HEK293 (cell line): ENCODE measurements around the gene SAMD1.
A peak's percentile ranks its signal among the peaks of the same experiment; 100 is the strongest.

Experiments used
- GFI1B ChIP-seq: fragments of 450-650 bp; formaldehyde crosslinking; IDR thresholded peaks from 2 replicates; pipeline ENCODE4 v1.5.1; 2016; ENCODE audit warnings: missing biosample characterization, missing genetic modification characterization
- HIC1 ChIP-seq: fragments of 450-650 bp; formaldehyde crosslinking; IDR thresholded peaks from 2 replicates; pipeline ENCODE4 v1.5.1; 2016; ENCODE audit warnings: missing biosample characterization, missing genetic modification characterization
- INSM2 ChIP-seq: fragments of 450-650 bp; formaldehyde crosslinking; IDR thresholded peaks from 2 replicates; pipeline ENCODE4 v1.5.1; 2016; ENCODE audit warnings: missing biosample characterization, missing genetic modification characterization
- KLF8 ChIP-seq: fragments of 450-650 bp; formaldehyde crosslinking; IDR thresholded peaks from 2 replicates; pipeline ENCODE4 v1.5.1; 2016; ENCODE audit warnings: missing biosample characterization, missing genetic modification characterization
- KLF9 ChIP-seq: fragments of 450-650 bp; formaldehyde crosslinking; IDR thresholded peaks from 2 replicates; pipeline ENCODE4 v1.5.1; 2016; ENCODE audit warnings: missing biosample characterization, missing genetic modification characterization, low read depth
- PRDM10 ChIP-seq: fragments of 450-650 bp; formaldehyde crosslinking; IDR thresholded peaks from 2 replicates; pipeline ENCODE4 v1.5.1; 2016; ENCODE audit warnings: missing biosample characterization, missing genetic modification characterization
- SCRT1 ChIP-seq: fragments of 450-650 bp; formaldehyde crosslinking; IDR thresholded peaks from 2 replicates; pipeline ENCODE4 v1.5.1; 2016; ENCODE audit warnings: missing biosample characterization, missing genetic modification characterization, borderline replicate concordance
- SP3 ChIP-seq: fragments of 450-650 bp; formaldehyde crosslinking; IDR thresholded peaks from 2 replicates; pipeline ENCODE4 v1.5.1; 2016; ENCODE audit warnings: missing biosample characterization, missing genetic modification characterization
- TCF7L2 ChIP-seq: IDR thresholded peaks from 2 replicates; pipeline ENCODE4 v1.6.1; 2011; ENCODE audit warnings: low read depth, mild to moderate bottlenecking, inconsistent platforms, low read length, moderate library complexity, borderline replicate concordance
- ZBTB49 ChIP-seq: fragments of 450-650 bp; formaldehyde crosslinking; IDR thresholded peaks from 2 replicates; pipeline ENCODE4 v1.5.1; 2016; ENCODE audit warnings: missing biosample characterization, missing genetic modification characterization, low read depth
- ZBTB7A ChIP-seq: fragments of 450-650 bp; formaldehyde crosslinking; IDR thresholded peaks from 2 replicates; pipeline ENCODE4 v1.5.1; 2016; ENCODE audit warnings: low read depth, missing biosample characterization, missing genetic modification characterization
- ZFP69B ChIP-seq: fragments of 450-650 bp; formaldehyde crosslinking; IDR thresholded peaks from 2 replicates; pipeline ENCODE4 v1.5.1; 2016; ENCODE audit warnings: missing biosample characterization, missing genetic modification characterization
- ZNF10 ChIP-seq: fragments of 450-650 bp; formaldehyde crosslinking; IDR thresholded peaks from 2 replicates; pipeline ENCODE4 v1.5.1; 2017; ENCODE audit warnings: missing biosample characterization, missing genetic modification characterization
- ZNF138 ChIP-seq: fragments of 450-650 bp; formaldehyde crosslinking; IDR thresholded peaks from 2 replicates; pipeline ENCODE4 v1.5.1; 2016; ENCODE audit warnings: missing biosample characterization, missing genetic modification characterization, borderline replicate concordance
- ZNF155 ChIP-seq: fragments of 450-650 bp; formaldehyde crosslinking; IDR thresholded peaks from 2 replicates; pipeline ENCODE4 v1.5.1; 2016; ENCODE audit warnings: missing biosample characterization, missing genetic modification characterization
- ZNF157 ChIP-seq: fragments of 450-650 bp; formaldehyde crosslinking; IDR thresholded peaks from 2 replicates; pipeline ENCODE4 v1.5.1; 2016; ENCODE audit warnings: missing biosample characterization, missing genetic modification characterization
- ZNF2 ChIP-seq: fragments of 450-650 bp; formaldehyde crosslinking; IDR thresholded peaks from 2 replicates; pipeline ENCODE4 v1.5.1; 2016; ENCODE audit warnings: missing biosample characterization, missing genetic modification characterization
- ZNF248 ChIP-seq: fragments of 450-650 bp; formaldehyde crosslinking; IDR thresholded peaks from 2 replicates; pipeline ENCODE4 v1.5.1; 2017; ENCODE audit warnings: missing biosample characterization, missing genetic modification characterization
- ZNF354C ChIP-seq: fragments of 450-650 bp; formaldehyde crosslinking; IDR thresholded peaks from 2 replicates; pipeline ENCODE4 v1.5.1; 2016; ENCODE audit warnings: missing biosample characterization, missing genetic modification characterization, low read depth, borderline replicate concordance
- ZNF366 ChIP-seq: fragments of 450-650 bp; formaldehyde crosslinking; conservative IDR thresholded peaks from 2 replicates; pipeline ENCODE4 v1.5.1; 2016; ENCODE audit warnings: missing biosample characterization, missing genetic modification characterization
- ZNF404 ChIP-seq: fragments of 450-650 bp; formaldehyde crosslinking; IDR thresholded peaks from 2 replicates; pipeline ENCODE4 v1.5.1; 2017; ENCODE audit warnings: missing biosample characterization, missing genetic modification characterization
- ZNF423 ChIP-seq: fragments of 450-650 bp; formaldehyde crosslinking; IDR thresholded peaks from 2 replicates; pipeline ENCODE4 v1.5.1; 2016; ENCODE audit warnings: missing biosample characterization, missing genetic modification characterization
- ZNF530 ChIP-seq: fragments of 450-650 bp; formaldehyde crosslinking; IDR thresholded peaks from 2 replicates; pipeline ENCODE4 v1.5.1; 2016; ENCODE audit warnings: low read depth, missing biosample characterization, missing genetic modification characterization
- ZNF580 ChIP-seq: fragments of 450-650 bp; formaldehyde crosslinking; IDR thresholded peaks from 2 replicates; pipeline ENCODE4 v1.5.1; 2016; ENCODE audit warnings: missing biosample characterization, missing genetic modification characterization
- ZNF629 ChIP-seq: fragments of 450-650 bp; formaldehyde crosslinking; IDR thresholded peaks from 2 replicates; pipeline ENCODE4 v1.5.1; 2017; ENCODE audit warnings: missing biosample characterization, missing genetic modification characterization
- ZNF645 ChIP-seq: fragments of 450-650 bp; formaldehyde crosslinking; IDR thresholded peaks from 2 replicates; pipeline ENCODE4; 2016; ENCODE audit warnings: missing biosample characterization, missing genetic modification characterization
- ZNF777 ChIP-seq: fragments of 450-650 bp; formaldehyde crosslinking; IDR thresholded peaks from 2 replicates; pipeline ENCODE4 v1.5.1; 2017; ENCODE audit warnings: missing biosample characterization, missing genetic modification characterization, borderline replicate concordance
- ZNF830 ChIP-seq: fragments of 450-650 bp; IDR thresholded peaks from 2 replicates; pipeline ENCODE4 v1.5.0; 2018; ENCODE audit warnings: missing biosample characterization, missing genetic modification characterization, low read depth, mild to moderate bottlenecking, moderate library complexity
- ZXDB ChIP-seq: fragments of 450-650 bp; formaldehyde crosslinking; IDR thresholded peaks from 2 replicates; pipeline ENCODE4 v1.5.1; 2016; ENCODE audit warnings: missing biosample characterization, missing genetic modification characterization

The SAMD1 gene

GRCh38 chr19:14136509-14137281 is 46.1 kb upstream of the SAMD1 start, which contains the start of gene ASF1B (continued):
- peak; percentile 28; the same call in 1 of the 2 replicates for TF ChIP-seq INSM2 (tag by site-specific recombination)
- TF ChIP-seq ZNF10 (tag by site-specific recombination) = no peak
- TF ChIP-seq GFI1B (tag by site-specific recombination) = no peak
- TF ChIP-seq ZNF645 (tag by site-specific recombination) = no peak
- TF ChIP-seq ZNF155 (tag by site-specific recombination) = no peak
- peak; percentile 47 for TF ChIP-seq ZXDB
- peak; percentile 70 for TF ChIP-seq ZNF366 (tag by site-specific recombination)
- no peak for TF ChIP-seq ZBTB49 (tag by site-specific recombination)
- no peak for TF ChIP-seq ZNF530 (tag by site-specific recombination)
- TF ChIP-seq ZNF830 = no peak
- TF ChIP-seq KLF9 (tag by site-specific recombination) = peak; percentile 6; the same call in 1 of the 2 replicates
- TF ChIP-seq ZNF777 (tag by site-specific recombination) = no peak
- no peak for TF ChIP-seq ZNF423 (tag by site-specific recombination)
- no peak for TF ChIP-seq ZNF404
- peak; percentile 91 for TF ChIP-seq ZNF580
- no peak for TF ChIP-seq HIC1 (tag by site-specific recombination)
- TF ChIP-seq ZNF248 = no peak
- peak; percentile 97; the same call in 1 of the 2 replicates for TF ChIP-seq SCRT1 (tag by site-specific recombination)
- peak; percentile 84 for TF ChIP-seq KLF8
- no peak for TF ChIP-seq TCF7L2
- TF ChIP-seq ZNF354C (tag by site-specific recombination) = no peak
- peak; percentile 93 for TF ChIP-seq SP3 (tag by site-specific recombination)
- TF ChIP-seq PRDM10 = peak; percentile 91
- TF ChIP-seq ZNF157 (tag by site-specific recombination) = no peak
- TF ChIP-seq ZBTB7A = no peak
- TF ChIP-seq ZNF2 = no peak
- 0 out of 2 replicates have a peak, but pooled peaks have one; percentile 3 for TF ChIP-seq ZFP69B (tag by site-specific recombination)
- no peak for TF ChIP-seq ZNF138 (tag by site-specific recombination)
- TF ChIP-seq ZNF629 (tag by site-specific recombination) = no peak
